Skin of body (tissue), 2 donors: ENCODE results near the gene NOTO. TPM values are rescaled to one million over a fixed set of nuclear protein-coding genes. Genes with fewer than 3 reads are reported as not detected.
A peak's percentile ranks its signal among the peaks of the same experiment; 100 is the strongest.
"Not testable (repeated sequence)": the region's sequence is repeated elsewhere in the genome, so short reads cannot be mapped to it uniquely, and the experiment has no call there.

Experiments used
- DNase-seq: peaks from one replicate; lab custom pipeline; 2025; lab: John Stamatoyannopoulos, UW
- total RNA-seq: library from RNA; depleted of rRNA; stranded (reverse); fragments of >200 nt; gene quantifications from one replicate; pipeline ENCODE4 v1.2.3, GENCODE V29; 2014

The NOTO gene
- total RNA-seq, 1 donor from 2014 or later, result not detected

- DNase-seq, result no peak
Observed at GRCh38 chr2:73197579-73197978, 4.8 kb upstream of the NOTO start.

GRCh38 chr2:73200281-73200680 is 2.1 kb upstream of the NOTO start:
- not testable (repeated sequence) for DNase-seq

- no peak for DNase-seq
Observed at GRCh38 chr2:73203055-73203681, 794 bp downstream of the NOTO start.

GRCh38 chr2:73205611-73206010 is 3.2 kb downstream of the NOTO start:
- DNase-seq, result peak; percentile 55

GRCh38 chr2:73208258-73208657 is 5.9 kb downstream of the NOTO start:
- no peak for DNase-seq

- DNase-seq, result no peak
Observed at GRCh38 chr2:73210019-73210418, 7.6 kb downstream of the NOTO start.

- no peak for DNase-seq
Observed at GRCh38 chr2:73210696-73211095, 8.3 kb downstream of the NOTO start.

- DNase-seq, result no peak
Observed at GRCh38 chr2:73212098-73212447, 9.7 kb downstream of the NOTO start.

GRCh38 chr2:73212448-73213176 is 10.2 kb downstream of the NOTO start:
- DNase-seq, result peak; percentile 52

- DNase-seq, result peak; percentile 49
Observed at GRCh38 chr2:73214120-73215035, 12.0 kb downstream of the NOTO start, which contains the start of gene SMYD5. TSS of gene SMYD5 (plus strand) at chr2:73214245. CDS start at chr2:73214267, 22 bp downstream.

- DNase-seq, result no peak
Observed at GRCh38 chr2:73215254-73215653, 12.9 kb downstream of the NOTO start.

GRCh38 chr2:73217160-73217559 is 14.8 kb downstream of the NOTO start:
- DNase-seq, result no peak

GRCh38 chr2:73217826-73218225 is 15.5 kb downstream of the NOTO start:
- no peak for DNase-seq

GRCh38 chr2:73218298-73218697 is 15.9 kb downstream of the NOTO start:
- DNase-seq, result no peak

- DNase-seq, result no peak
Observed at GRCh38 chr2:73223821-73224220, 21.4 kb downstream of the NOTO start.

GRCh38 chr2:73225513-73226360 is 23.4 kb downstream of the NOTO start:
- DNase-seq, result no peak

GRCh38 chr2:73227086-73227485 is 24.7 kb downstream of the NOTO start:
- no peak for DNase-seq

GRCh38 chr2:73228631-73229030 is 26.3 kb downstream of the NOTO start:
- DNase-seq, result no peak

GRCh38 chr2:73232403-73233153 is 30.2 kb downstream of the NOTO start:
- DNase-seq, result peak; percentile 16

- DNase-seq, result peak; percentile 99
Observed at GRCh38 chr2:73233154-73233931, 31.0 kb downstream of the NOTO start, which contains the start of gene PRADC1. TSS of gene PRADC1 (minus strand) at chr2:73233239. CDS start at chr2:73233160, 79 bp downstream.
